Measurements from ENCODE around the gene PPIP5K1. TPM values are rescaled to one million over a fixed set of nuclear protein-coding genes. Genes with fewer than 3 reads are reported as not detected.

Gene PPIP5K1
- total and polyA plus RNA-seq, 11 donors, result 7.2 to 23.0 (median 15.3) TPM

DNA sequence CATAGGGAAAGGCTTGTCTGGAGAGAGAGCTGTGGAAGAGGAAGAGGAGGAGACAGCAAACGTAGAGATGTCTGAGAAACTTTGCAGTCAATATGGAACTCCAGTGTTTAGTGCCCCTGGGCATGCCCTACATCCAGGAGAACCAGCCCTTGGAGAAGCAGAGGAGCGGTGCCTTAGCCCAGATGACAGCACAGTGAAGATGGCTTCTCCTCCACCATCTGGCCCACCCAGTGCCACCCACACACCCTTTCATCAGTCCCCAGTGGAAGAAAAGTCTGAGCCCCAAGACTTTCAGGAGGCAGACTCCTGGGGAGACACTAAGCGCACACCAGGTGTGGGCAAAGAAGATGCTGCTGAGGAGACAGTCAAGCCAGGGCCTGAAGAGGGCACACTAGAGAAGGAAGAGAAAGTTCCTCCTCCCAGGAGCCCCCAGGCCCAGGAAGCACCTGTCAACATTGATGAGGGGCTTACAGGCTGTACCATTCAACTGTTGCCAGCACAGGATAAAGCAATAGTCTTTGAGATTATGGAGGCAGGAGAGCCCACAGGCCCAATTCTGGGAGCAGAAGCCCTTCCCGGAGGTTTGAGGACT is 65.7 kb downstream of the PPIP5K1 start:
- H3K27me3 ChIP-seq, result no peaks in the 10 kb centered on the region
- no peak overlapping the region for H3K4me3 ChIP-seq
- peaks cover 0 to 65% (median 42%) of the 10 kb centered on the region in 9 donors for H3K36me3 ChIP-seq
- 88 to 94% (median 91%) methylated on average over 4 of the region's 4 CpGs for WGBS, 4 donors
- intact Hi-C loops (cut with DNase I), result loop anchor here in 2 of 10 donors (5.0 to 10.0 kb wide), 2 partner anchors 37 to 50 kb away; no protein-coding TSS in a partner anchor
- no peaks in the 10 kb centered on the region for H3K9me3 ChIP-seq
- H3K4me1 ChIP-seq, result peaks cover 0 to 3% (median 0%) of the 10 kb centered on the region in 12 donors
- ATAC-seq, result no peak
- H3K27ac ChIP-seq, result no peak overlapping the region
- TF ChIP-seq CTCF (IDR thresholded peaks at IDR 0.05) (no peak), POLR2A (IDR thresholded peaks at IDR 0.05) (no peak)
- no peak for DNase-seq

GRCh38 chr15:43523646-43524045 is 66.4 kb downstream of the PPIP5K1 start:
- Histone ChIP-seq H3K9me3 (no peaks in the 10 kb centered on the region), H3K4me3 (no peak overlapping the region), H3K36me3 (peaks cover 0 to 65% (median 42%) of the 10 kb centered on the region in 9 donors), H3K4me1 (peaks cover 0 to 10% (median 3%) of the 10 kb centered on the region in 12 donors), H3K27me3 (peaks cover 0 to 4% (median 0%) of the 10 kb centered on the region in 9 donors), H3K27ac (no peak overlapping the region)
- intact Hi-C loops (cut with DNase I), result loop anchor here in 2 of 10 donors (5.0 to 10.0 kb wide), 2 partner anchors 36 to 49 kb away; no protein-coding TSS in a partner anchor
- ATAC-seq (no peak), DNase-seq (no peak)
- TF ChIP-seq POLR2A (IDR thresholded peaks at IDR 0.05) (no peak), CTCF (IDR thresholded peaks at IDR 0.05) (no peak)
- 89 to 100% (median 94%) methylated on average over 7 of the region's 7 CpGs for WGBS, 4 donors

GRCh38 chr15:43522247-43522646 is 67.8 kb downstream of the PPIP5K1 start:
- no peak overlapping the region for H3K4me3 ChIP-seq
- TF ChIP-seq CTCF (IDR thresholded peaks at IDR 0.05), result no peak
- TF ChIP-seq POLR2A (IDR thresholded peaks at IDR 0.05), result no peak
- H3K36me3 ChIP-seq, result peaks cover 0 to 65% (median 42%) of the 10 kb centered on the region in 9 donors
- H3K27me3 ChIP-seq, result peaks cover 0 to 5% (median 0%) of the 10 kb centered on the region in 9 donors
- ATAC-seq (no peak), DNase-seq (no peak)
- H3K9me3 ChIP-seq, result no peaks in the 10 kb centered on the region
- intact Hi-C loops (cut with DNase I), result loop anchor here in 2 of 10 donors (5.0 to 10.0 kb wide), 2 partner anchors 35 to 47 kb away; no protein-coding TSS in a partner anchor
- H3K27ac ChIP-seq, result no peak overlapping the region
- H3K4me1 ChIP-seq, result peaks cover 0 to 23% (median 4%) of the 10 kb centered on the region in 12 donors
- WGBS, 4 donors, result 84 to 89% (median 86%) methylated on average over 9 of the region's 9 CpGs

- Histone ChIP-seq H3K4me3 (no peak overlapping the region), H3K4me1 (peaks cover 0 to 30% (median 11%) of the 10 kb centered on the region in 12 donors), H3K9me3 (no peaks in the 10 kb centered on the region), H3K27me3 (peaks cover 0 to 5% (median 0%) of the 10 kb centered on the region in 9 donors), H3K36me3 (peaks cover 0 to 64% (median 39%) of the 10 kb centered on the region in 9 donors), H3K27ac (no peak overlapping the region)
- intact Hi-C loops (cut with DNase I), result loop anchor here in 2 of 10 donors (5.0 to 10.0 kb wide), 2 partner anchors 34 to 47 kb away; no protein-coding TSS in a partner anchor
- DNase-seq, result no peak
- TF ChIP-seq CTCF (IDR thresholded peaks at IDR 0.05) (no peak), POLR2A (IDR thresholded peaks at IDR 0.05) (no peak)
- ATAC-seq, result no peak
- WGBS, 4 donors, result 92 to 95% (median 93%) methylated on average over 11 of the region's 11 CpGs
Measured at GRCh38 chr15:43521419-43521818, 68.6 kb downstream of the PPIP5K1 start.

Data from heart left ventricle (tissue), 16 donors.